Testis (tissue), 2 donors: Measurements from ENCODE around the gene CTNNA2.

Experiments
- CTCF ChIP-seq, 3 experiments: fragments of 450-650 bp in 2 of 3; fragments of 200-600 bp in 1 of 3; sonication (generic) in 1 of 3; IDR thresholded peaks; one replicate each; pipeline ENCODE4 v1.5.1; 2016 to 2019; ENCODE audit warnings: antibody characterized with exemption in 3 of 3, mild to moderate bottlenecking in 2 of 3, moderate library complexity in 1 of 3
- POLR2A ChIP-seq: fragments of 450-650 bp; IDR thresholded peaks from one replicate; pipeline ENCODE4 v1.6.1; 2017; ENCODE audit warnings: antibody characterized with exemption, mild to moderate bottlenecking, moderate library complexity

- no peak for TF ChIP-seq CTCF (IDR thresholded peaks at IDR 0.05)
- TF ChIP-seq POLR2A: no peak
These were observed 641.5 kb downstream of the CTNNA2 start for GRCh38 chr2:80154231-80154915.
